Heart left ventricle (tissue), 16 donors: ENCODE measurements around the gene POU2AF2. TPM values are rescaled to one million over a fixed set of nuclear protein-coding genes. Genes with fewer than 3 reads are reported as not detected.

Experiments
- ATAC-seq, 4 donors: fragments of 200-7000 bp; cut with Tn5 transposase; one replicate each; pipeline ENCODE4 v1.9.1; 2020 to 2022; ENCODE audit warnings: moderate library complexity in 4 of 4, mild to moderate bottlenecking in 3 of 4, moderate number of reproducible peaks in 1 of 4
- DNase-seq, 5 donors: peaks; one replicate each; pipeline ENCODE4 v3.0.0-alpha.2; 2020
- H3K27ac ChIP-seq, 12 donors: fragments of 200-600 bp; sonication (generic) in 4 of 12; one replicate each; pipeline versions ENCODE4 v1.5.0 to v1.8.0; 2016 to 2022; ENCODE audit warnings: mild to moderate bottlenecking in 2 of 12
- H3K27me3 ChIP-seq, 9 donors: fragments of 200-600 bp; sonication (generic) in 2 of 9; one replicate each; pipeline versions ENCODE4 v1.5.1 to v1.8.0; 2016 to 2022; ENCODE audit warnings: mild to moderate bottlenecking in 3 of 9
- H3K36me3 ChIP-seq, 9 donors: fragments of 200-600 bp; sonication (generic) in 2 of 9; one replicate each; pipeline versions ENCODE4 v1.5.0 to v1.8.0; 2018 to 2022; ENCODE audit warnings: mild to moderate bottlenecking in 2 of 9
- H3K4me1 ChIP-seq, 12 donors: fragments of 200-600 bp; sonication (generic) in 4 of 12; one replicate each; pipeline versions ENCODE4 v1.5.0 to v1.8.0; 2016 to 2022; ENCODE audit warnings: mild to moderate bottlenecking in 3 of 12
- H3K4me3 ChIP-seq, 12 donors: fragments of 200-600 bp; sonication (generic) in 4 of 12; one replicate each; pipeline versions ENCODE4 v1.5.0 to v1.8.0; 2017 to 2022; ENCODE audit warnings: mild to moderate bottlenecking in 9 of 12, moderate library complexity in 4 of 12
- H3K9me3 ChIP-seq, 12 donors: fragments of 200-600 bp; sonication (generic) in 4 of 12; one replicate each; pipeline versions ENCODE4 v1.5.0 to v1.8.0; 2016 to 2022; ENCODE audit warnings: mild to moderate bottlenecking in 1 of 12
- POLR2A ChIP-seq, 2 donors: fragments of 450-650 bp; IDR thresholded peaks; one replicate each; pipeline ENCODE4 v1.6.1; 2017; ENCODE audit warnings: antibody characterized with exemption in 2 of 2, mild to moderate bottlenecking in 2 of 2, moderate library complexity in 2 of 2
- WGBS, 4 donors: extraction: QIAGEN DNeasy Blood & Tissue Kit in 2 of 4; methylation state at CpG; one replicate each; pipeline versions ENCODE4 v1.1.5 to v1.1.7; 2013 to 2018; 5-methylcytosine and 5-hydroxymethylcytosine counted together
- intact Hi-C, 10 donors: fragments of 100-400 bp; cut with DNase I; formaldehyde crosslinking; loops; one replicate each; pipeline versions ENCODE4 v1.11.1 to v1.14.2; 2022
- polyA plus RNA-seq, 2 donors: library from polyadenylated mRNA; stranded (reverse); fragments of 200-250 nt; gene quantifications; one replicate each; pipeline ENCODE4 v1.2.3, GENCODE V29; 2013
- total RNA-seq, 9 donors: library from RNA; depleted of rRNA in 2 of 9; stranded (reverse); fragments of >200 nt in 2 of 9; fragmentation: NEBNext Ultra II Directional in 3 of 9; extraction: Animal tissue kit (Norgen Biotek cat#: 25700) in 3 of 9; gene quantifications; one replicate each; pipeline versions ENCODE4 v1.1.0 to v1.2.4, GENCODE V29; 2016 to 2023
- TF ChIP-seq, protein P1 (sequence below), 12 donors: fragments of 200-600 bp; sonication (generic) in 4 of 12; IDR thresholded peaks; one replicate each; pipeline versions ENCODE4 v1.5.0 to v1.8.0; 2018 to 2022; ENCODE audit warnings: antibody characterized with exemption in 12 of 12, mild to moderate bottlenecking in 5 of 12
- donor health status: ischemic (EF 13 %, LVEDD 7.1; RV severe dilation, severe dysfunction).
- donor health status: healthy with polysubstance abuse.
- donor health status: DM: no; HTN: yes; CAD: no.
- donor health status: DM: no; HTN: no; CAD: no.
- donor health status: ischemic (EF 25% LVEDD 6.9; RV normal size, moderate dysfunction).
- donor health status: ischemic (EF 25% LVEDD 5.7; RV mildly dilated, moderate dysfunction).
- donor health status: healthy.
- donor health status: DM: yes; HTN: yes; CAD: no.
- donor health status: ischemic (EF 35%, LVEDD 5.7; RV mildly dilated, moderate dysfunction).
- donor health status: nonischemic (EF 11% LVEDD 7.7; RV severe dilation, severe dysfunction).
- donor health status: DM: yes; HTN: yes; CAD: no.
- donor health status: PGD.
- donor health status: ischemic (EF 29% LVEDD 5.4; RV normal size, mild dysfunction).
- donor health status: nonischemic (EF 23%, LVEDD 6.1; RV moderate dilation, normal function).

POU2AF2 gene
- total and polyA plus RNA-seq, 11 donors: not detected

DNA sequence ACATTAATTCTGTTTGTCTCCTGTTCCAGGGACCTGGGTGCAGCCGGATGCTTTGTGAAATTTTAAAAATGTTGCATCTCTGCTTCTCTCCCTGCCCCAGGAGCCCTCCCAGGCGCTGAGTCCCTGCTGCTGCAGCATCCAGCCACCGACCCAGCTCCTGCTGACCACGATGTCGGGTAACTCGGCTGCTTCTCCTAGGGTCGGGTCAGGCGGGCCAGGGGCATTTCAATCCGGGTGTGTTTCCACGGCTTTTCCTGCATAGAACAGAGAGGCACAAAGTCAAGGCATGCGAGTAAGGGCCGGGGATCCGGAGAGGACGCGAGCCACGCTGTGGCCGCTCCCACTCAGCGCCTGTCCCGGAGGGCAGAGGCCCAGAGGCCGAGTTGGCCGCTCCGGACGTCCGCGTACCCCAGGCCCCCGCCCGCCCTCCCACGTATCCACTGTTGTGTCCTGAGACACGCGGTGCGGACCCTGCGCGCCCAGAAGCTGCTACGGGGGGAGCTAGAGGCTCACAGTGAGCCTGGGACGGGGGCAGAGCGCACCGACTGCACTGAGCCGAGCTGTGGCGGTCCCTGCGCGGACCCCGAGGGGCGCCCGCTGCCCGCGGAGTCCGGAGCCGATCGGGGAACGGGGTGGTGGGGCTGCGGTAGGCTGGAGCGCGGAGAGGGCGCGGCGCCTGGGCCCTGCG, 53.0 kb downstream of the POU2AF2 start, which contains the start of gene POU2AF3:
TSS of gene POU2AF3 (plus strand) at position 134 of the 688 bp plus-strand sequence. CDS start at position 170, 36 bp downstream.
- ATAC-seq: peak in 3 of 4 donors; percentile 30 to 45 (median 41)
- Histone ChIP-seq H3K27me3 (peaks cover 0 to 36% (median 7%) of the 10 kb centered on the region in 9 donors), H3K36me3 (no peaks in the 10 kb centered on the region), H3K27ac (peak within 1 kb of the TSS in 10 of 12 donors; percentile 13 to 90 (median 59)), H3K4me1 (peaks cover 0 to 17% (median 6%) of the 10 kb centered on the region in 12 donors), H3K9me3 (no peaks in the 10 kb centered on the region), H3K4me3 (peak within 1 kb of the TSS; percentile 42 to 71 (median 61))
- intact Hi-C loops: loop anchor here in 4 of 10 donors (5.0 kb wide), 3 partner anchors 119 to 149 kb away; no protein-coding TSS in a partner anchor
- DNase-seq: peak in 3 of 5 donors; percentile 28 to 58 (median 35)
- WGBS, 4 donors: 9 to 37% (median 20%) methylated on average over 15 to 57 of the region's 57 CpGs
- no peak for TF ChIP-seq POLR2A (IDR thresholded peaks at IDR 0.05)
- TF ChIP-seq, protein P1, sequence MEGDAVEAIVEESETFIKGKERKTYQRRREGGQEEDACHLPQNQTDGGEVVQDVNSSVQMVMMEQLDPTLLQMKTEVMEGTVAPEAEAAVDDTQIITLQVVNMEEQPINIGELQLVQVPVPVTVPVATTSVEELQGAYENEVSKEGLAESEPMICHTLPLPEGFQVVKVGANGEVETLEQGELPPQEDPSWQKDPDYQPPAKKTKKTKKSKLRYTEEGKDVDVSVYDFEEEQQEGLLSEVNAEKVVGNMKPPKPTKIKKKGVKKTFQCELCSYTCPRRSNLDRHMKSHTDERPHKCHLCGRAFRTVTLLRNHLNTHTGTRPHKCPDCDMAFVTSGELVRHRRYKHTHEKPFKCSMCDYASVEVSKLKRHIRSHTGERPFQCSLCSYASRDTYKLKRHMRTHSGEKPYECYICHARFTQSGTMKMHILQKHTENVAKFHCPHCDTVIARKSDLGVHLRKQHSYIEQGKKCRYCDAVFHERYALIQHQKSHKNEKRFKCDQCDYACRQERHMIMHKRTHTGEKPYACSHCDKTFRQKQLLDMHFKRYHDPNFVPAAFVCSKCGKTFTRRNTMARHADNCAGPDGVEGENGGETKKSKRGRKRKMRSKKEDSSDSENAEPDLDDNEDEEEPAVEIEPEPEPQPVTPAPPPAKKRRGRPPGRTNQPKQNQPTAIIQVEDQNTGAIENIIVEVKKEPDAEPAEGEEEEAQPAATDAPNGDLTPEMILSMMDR (IDR thresholded peaks at IDR 0.05): no peak

DNA sequence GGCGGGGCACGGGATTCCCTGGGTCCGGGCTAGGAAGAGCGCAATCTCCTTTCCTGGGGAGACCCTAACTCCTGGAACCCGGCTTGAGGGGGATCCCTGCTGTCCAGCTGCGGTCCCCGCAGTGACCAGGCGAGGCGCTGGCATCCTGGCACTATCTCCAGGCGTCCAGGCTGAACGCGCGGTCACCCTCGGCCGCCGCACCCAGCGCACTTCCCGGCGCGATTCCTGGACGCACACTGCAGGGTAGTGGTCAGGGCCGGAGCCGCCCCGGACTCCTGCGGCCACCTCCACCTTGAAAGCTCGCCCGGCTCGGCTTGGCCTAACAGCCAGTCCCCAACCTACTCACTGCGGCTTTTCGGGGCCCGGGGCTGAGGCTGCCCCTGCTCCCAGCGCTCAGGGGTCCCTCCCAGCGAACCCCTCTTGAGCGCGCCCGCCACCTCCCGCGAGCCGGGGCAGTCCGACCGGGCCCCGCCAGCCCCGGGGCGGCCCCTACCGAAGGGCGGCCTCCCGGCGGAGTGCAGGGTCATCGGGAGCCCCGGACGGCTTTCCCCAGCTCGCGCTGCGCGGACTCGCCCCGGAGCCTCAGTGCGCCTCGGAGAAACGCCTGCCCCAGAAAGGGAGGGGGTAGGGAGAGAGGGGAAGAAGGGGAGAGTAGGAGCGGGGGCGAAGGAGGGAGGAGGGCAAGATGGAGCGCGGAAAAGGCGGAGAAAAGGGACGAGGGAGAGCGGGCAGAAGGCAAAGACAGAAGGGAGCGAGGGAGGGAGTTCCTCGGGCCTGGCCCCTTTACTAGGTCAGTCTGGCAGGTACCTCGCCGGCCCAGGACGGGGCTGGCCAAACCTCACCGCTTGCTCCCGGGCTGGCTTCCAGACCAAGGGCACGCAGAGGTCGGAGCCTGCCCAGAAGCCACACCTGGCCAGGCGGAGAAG, 53.8 kb downstream of the POU2AF2 start:
- H3K9me3 ChIP-seq: no peaks in the 10 kb centered on the region
- 1 to 4% (median 3%) methylated on average over 48 to 77 of the region's 77 CpGs for WGBS, 4 donors
- no peaks in the 10 kb centered on the region for H3K36me3 ChIP-seq
- TF ChIP-seq, protein P1 (IDR thresholded peaks at IDR 0.05): peak; percentile 22 to 60 (median 48)
- no peak for TF ChIP-seq POLR2A (IDR thresholded peaks at IDR 0.05)
- DNase-seq (peak; percentile 25 to 73 (median 61)), ATAC-seq (peak in 3 of 4 donors; percentile 81 to 91 (median 89))
- peak overlapping the region; percentile 42 to 71 (median 61) for H3K4me3 ChIP-seq
- peaks cover 0 to 36% (median 7%) of the 10 kb centered on the region in 9 donors for H3K27me3 ChIP-seq
- H3K27ac ChIP-seq: peak overlapping the region in 10 of 12 donors; percentile 13 to 90 (median 59)
- intact Hi-C loops: loop anchor here in 4 of 10 donors (5.0 kb wide), 3 partner anchors 118 to 148 kb away; no protein-coding TSS in a partner anchor
- H3K4me1 ChIP-seq: peaks cover 0 to 17% (median 6%) of the 10 kb centered on the region in 12 donors

DNA sequence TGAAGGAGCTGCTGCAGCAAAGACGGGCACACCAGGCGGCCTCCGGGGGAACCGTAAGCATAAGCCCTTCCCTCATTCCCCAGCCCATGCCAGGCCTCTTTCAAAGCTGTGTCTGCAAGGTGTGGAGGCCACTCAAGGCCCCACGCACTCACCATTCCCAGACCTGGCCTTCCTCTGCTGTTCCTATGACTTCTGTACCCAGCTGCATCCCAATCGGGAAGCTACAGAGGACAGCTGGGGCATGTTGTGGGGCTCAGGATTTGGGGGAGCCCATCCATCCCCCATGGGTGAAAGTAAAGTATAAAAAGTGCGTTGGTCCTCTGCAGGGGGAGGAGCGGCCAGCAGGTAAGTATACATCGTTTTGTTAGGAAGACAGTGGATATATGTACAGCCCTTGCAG, 55.0 kb downstream of the POU2AF2 start:
- no peak for ATAC-seq
- H3K36me3 ChIP-seq: no peaks in the 10 kb centered on the region
- H3K9me3 ChIP-seq: no peaks in the 10 kb centered on the region
- no peak for TF ChIP-seq POLR2A (IDR thresholded peaks at IDR 0.05)
- TF ChIP-seq, protein P1 (IDR thresholded peaks at IDR 0.05): no peak
- peaks cover 0 to 36% (median 7%) of the 10 kb centered on the region in 9 donors for H3K27me3 ChIP-seq
- H3K4me3 ChIP-seq: no peak overlapping the region
- peaks cover 0 to 17% (median 6%) of the 10 kb centered on the region in 12 donors for H3K4me1 ChIP-seq
- intact Hi-C loops: no loop called here
- DNase-seq: no peak
- 95 to 98% (median 95%) methylated on average over 9 of the region's 9 CpGs for WGBS, 4 donors
- H3K27ac ChIP-seq: peak overlapping the region in 1 of 12 donors; percentile 90
